Measurements from ENCODE around the gene MAGIX.

MAGIX gene

DNA sequence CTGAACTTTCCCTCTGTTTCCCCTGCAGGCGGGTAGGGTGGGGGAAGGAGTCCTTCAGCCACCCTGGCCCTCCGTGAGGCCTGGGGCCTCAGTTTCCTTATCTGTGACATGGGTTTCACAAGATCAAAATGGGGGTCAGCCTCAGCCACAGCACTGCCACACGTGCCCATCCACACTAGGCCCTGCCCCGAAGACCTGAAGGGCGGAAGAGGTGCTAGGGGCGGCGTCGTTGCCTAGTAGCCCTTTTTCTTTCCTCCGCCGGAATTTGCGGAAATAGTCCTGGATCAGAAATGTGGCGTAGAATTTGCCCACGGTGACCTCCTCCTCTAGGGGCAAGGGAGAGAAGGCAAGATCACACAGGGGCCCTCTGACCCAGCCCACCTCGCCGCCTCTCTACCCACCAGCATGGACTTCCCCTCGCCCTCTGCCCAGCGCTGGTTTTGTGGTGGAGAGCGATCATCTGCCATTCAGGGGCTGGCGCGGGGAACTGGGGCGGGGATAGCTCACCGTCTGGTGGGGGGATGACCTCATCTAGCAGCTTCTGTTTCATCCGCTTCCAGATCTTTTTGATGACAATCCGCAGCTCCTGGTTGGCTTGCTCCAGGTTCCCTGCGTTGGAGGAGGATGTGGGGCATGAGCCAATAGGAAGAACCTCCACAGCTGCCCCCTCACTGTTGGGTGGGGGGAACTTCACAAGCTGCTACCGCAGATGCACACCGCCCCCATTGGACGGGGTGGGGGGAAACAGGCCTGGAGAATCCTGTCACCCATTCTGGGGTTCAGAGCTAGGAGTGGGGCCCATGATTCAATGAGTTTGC is 47.1 kb downstream of the MAGIX start:
- TF ChIP-seq, protein P1, sequence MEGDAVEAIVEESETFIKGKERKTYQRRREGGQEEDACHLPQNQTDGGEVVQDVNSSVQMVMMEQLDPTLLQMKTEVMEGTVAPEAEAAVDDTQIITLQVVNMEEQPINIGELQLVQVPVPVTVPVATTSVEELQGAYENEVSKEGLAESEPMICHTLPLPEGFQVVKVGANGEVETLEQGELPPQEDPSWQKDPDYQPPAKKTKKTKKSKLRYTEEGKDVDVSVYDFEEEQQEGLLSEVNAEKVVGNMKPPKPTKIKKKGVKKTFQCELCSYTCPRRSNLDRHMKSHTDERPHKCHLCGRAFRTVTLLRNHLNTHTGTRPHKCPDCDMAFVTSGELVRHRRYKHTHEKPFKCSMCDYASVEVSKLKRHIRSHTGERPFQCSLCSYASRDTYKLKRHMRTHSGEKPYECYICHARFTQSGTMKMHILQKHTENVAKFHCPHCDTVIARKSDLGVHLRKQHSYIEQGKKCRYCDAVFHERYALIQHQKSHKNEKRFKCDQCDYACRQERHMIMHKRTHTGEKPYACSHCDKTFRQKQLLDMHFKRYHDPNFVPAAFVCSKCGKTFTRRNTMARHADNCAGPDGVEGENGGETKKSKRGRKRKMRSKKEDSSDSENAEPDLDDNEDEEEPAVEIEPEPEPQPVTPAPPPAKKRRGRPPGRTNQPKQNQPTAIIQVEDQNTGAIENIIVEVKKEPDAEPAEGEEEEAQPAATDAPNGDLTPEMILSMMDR (IDR thresholded peaks at IDR 0.05; ENCODE audit: low read length): no peak
- TF ChIP-seq EZH2 (IDR thresholded peaks at IDR 0.05; ENCODE audit: borderline replicate concordance, low read length): no peak
- H3K4me3 ChIP-seq (ENCODE audit: low read depth, low read length, poor library complexity, severe bottlenecking): no peak overlapping the region
- no peak overlapping the region for H3K4me2 ChIP-seq (ENCODE audit: low read length)
- H3K27me3 ChIP-seq (ENCODE audit: insufficient read depth, low read length): no peaks in the 10 kb centered on the region
- no peak overlapping the region for H2AFZ ChIP-seq (ENCODE audit: low read length)
- no peaks in the 10 kb centered on the region for H3K4me1 ChIP-seq (ENCODE audit: insufficient read depth, low read length, severe bottlenecking)
- no peaks in the 10 kb centered on the region for H3K9me2 ChIP-seq (ENCODE audit: low read depth, low read length)
- no peaks in the 10 kb centered on the region for H3F3A ChIP-seq (ENCODE audit: insufficient read depth, low read length)
- no peaks in the 10 kb centered on the region for H3K36me3 ChIP-seq (ENCODE audit: insufficient read depth, low read length)
- H3K9ac ChIP-seq (ENCODE audit: low read length): no peak overlapping the region
- no peaks in the 10 kb centered on the region for H3K79me2 ChIP-seq (ENCODE audit: insufficient read depth, low read length)
- no peaks in the 10 kb centered on the region for H3K9me3 ChIP-seq (ENCODE audit: low read length)
- H4K20me1 ChIP-seq (ENCODE audit: insufficient read depth, low read length): no peaks in the 10 kb centered on the region
- no peak overlapping the region for H3K27ac ChIP-seq (ENCODE audit: low read depth, low read length, poor library complexity, severe bottlenecking)

DNA sequence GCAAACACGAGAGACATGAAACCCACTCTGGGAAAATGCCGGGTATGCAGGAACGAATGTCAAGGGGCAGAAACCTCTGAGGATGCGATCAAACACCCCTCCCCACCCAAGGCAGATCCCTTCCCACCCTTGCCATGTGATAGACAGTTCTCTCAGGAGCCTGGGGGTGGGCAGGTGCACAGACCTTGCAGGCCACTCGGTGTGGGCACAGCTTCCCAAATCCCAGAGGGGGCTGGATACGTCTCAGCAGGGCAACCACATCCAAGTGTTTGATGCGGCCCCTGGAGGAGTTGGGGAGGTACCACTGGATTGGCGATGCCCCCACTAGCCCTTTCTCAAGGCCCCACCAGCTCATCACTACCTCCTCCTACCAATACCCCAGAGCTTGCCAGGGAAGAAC is 47.8 kb downstream of the MAGIX start:
- no peaks in the 10 kb centered on the region for H3K4me1 ChIP-seq (ENCODE audit: insufficient read depth, low read length, severe bottlenecking)
- no peak overlapping the region for H3K4me3 ChIP-seq (ENCODE audit: low read depth, low read length, poor library complexity, severe bottlenecking)
- no peaks in the 10 kb centered on the region for H3K79me2 ChIP-seq (ENCODE audit: insufficient read depth, low read length)
- H4K20me1 ChIP-seq (ENCODE audit: insufficient read depth, low read length): no peaks in the 10 kb centered on the region
- TF ChIP-seq, protein P1 (IDR thresholded peaks at IDR 0.05; ENCODE audit: low read length): no peak
- TF ChIP-seq EZH2 (IDR thresholded peaks at IDR 0.05; ENCODE audit: borderline replicate concordance, low read length): no peak
- no peak overlapping the region for H3K9ac ChIP-seq (ENCODE audit: low read length)
- H3F3A ChIP-seq (ENCODE audit: insufficient read depth, low read length): no peaks in the 10 kb centered on the region
- no peak overlapping the region for H3K27ac ChIP-seq (ENCODE audit: low read depth, low read length, poor library complexity, severe bottlenecking)
- no peaks in the 10 kb centered on the region for H3K9me3 ChIP-seq (ENCODE audit: low read length)
- no peaks in the 10 kb centered on the region for H3K9me2 ChIP-seq (ENCODE audit: low read depth, low read length)
- no peak overlapping the region for H2AFZ ChIP-seq (ENCODE audit: low read length)
- H3K27me3 ChIP-seq (ENCODE audit: insufficient read depth, low read length): no peaks in the 10 kb centered on the region
- H3K36me3 ChIP-seq (ENCODE audit: insufficient read depth, low read length): no peaks in the 10 kb centered on the region
- H3K4me2 ChIP-seq (ENCODE audit: low read length): no peak overlapping the region

DNA sequence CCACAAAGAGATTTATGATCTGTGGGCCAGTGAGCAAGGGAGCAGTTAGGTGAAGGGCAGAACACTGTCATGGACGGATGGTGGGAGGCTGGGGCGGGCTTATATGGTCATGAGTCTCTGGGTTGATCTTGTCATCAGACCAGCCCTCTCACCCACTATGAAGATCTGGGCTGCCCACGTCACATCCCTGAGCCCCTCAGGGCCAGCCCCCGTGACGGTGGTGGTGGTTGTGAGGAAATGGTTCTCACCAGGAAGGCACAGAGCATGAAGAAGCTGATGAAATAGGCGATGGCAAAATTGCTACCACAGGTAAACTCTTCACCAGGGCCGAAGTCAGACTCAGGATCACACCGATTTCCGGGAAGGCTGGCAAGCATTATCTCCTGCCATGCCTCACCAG is 48.5 kb downstream of the MAGIX start:
- Histone ChIP-seq H3K9me2 (ENCODE audit: low read depth, low read length) (no peaks in the 10 kb centered on the region), H3K9ac (ENCODE audit: low read length) (no peak overlapping the region), H3K4me1 (ENCODE audit: insufficient read depth, low read length, severe bottlenecking) (no peaks in the 10 kb centered on the region), H3K4me3 (ENCODE audit: low read depth, low read length, poor library complexity, severe bottlenecking) (no peak overlapping the region), H3K79me2 (ENCODE audit: insufficient read depth, low read length) (no peaks in the 10 kb centered on the region), H2AFZ (ENCODE audit: low read length) (no peak overlapping the region), H4K20me1 (ENCODE audit: insufficient read depth, low read length) (no peaks in the 10 kb centered on the region), H3K27ac (ENCODE audit: low read depth, low read length, poor library complexity, severe bottlenecking) (no peak overlapping the region), H3K9me3 (ENCODE audit: low read length) (no peaks in the 10 kb centered on the region), H3F3A (ENCODE audit: insufficient read depth, low read length) (no peaks in the 10 kb centered on the region), H3K27me3 (ENCODE audit: insufficient read depth, low read length) (no peaks in the 10 kb centered on the region), H3K4me2 (ENCODE audit: low read length) (no peak overlapping the region), H3K36me3 (ENCODE audit: insufficient read depth, low read length) (no peaks in the 10 kb centered on the region)
- TF ChIP-seq EZH2 (IDR thresholded peaks at IDR 0.05; ENCODE audit: borderline replicate concordance, low read length): no peak
- TF ChIP-seq, protein P1 (IDR thresholded peaks at IDR 0.05; ENCODE audit: low read length): no peak

Data from OCI-LY1 (cell line).